B cell (primary cell): ENCODE results near the gene NPSR1.

Experiments
- CTCF ChIP-seq: fragments of 200-600 bp; IDR thresholded peaks from one replicate; pipeline ENCODE4 v1.8.0; 2022; ENCODE audit warnings: antibody characterized with exemption, mild to moderate bottlenecking
- EZH2 ChIP-seq: IDR thresholded peaks from 2 replicates; pipeline ENCODE4 v1.6.1; 2012; ENCODE audit warnings: borderline replicate concordance, low read depth, mild to moderate bottlenecking, moderate library complexity, low read length; ENCODE audit not compliant: insufficient read depth, poor library complexity, severe bottlenecking

- TF ChIP-seq CTCF, result no peak
- TF ChIP-seq EZH2, result no peak
Measured at GRCh38 chr7:34849163-34849960, 191.3 kb downstream of the NPSR1 start.
